Measurements from ENCODE around the gene TAF11.

TAF11 gene

GRCh38 chr6:34832942-34833341 lies 54.9 kb downstream of the TAF11 start:
- TF ChIP-seq CTCF (IDR thresholded peaks at IDR 0.05; ENCODE audit: insufficient read depth, missing control alignments) = no peak
- DNase-seq (ENCODE audit: insufficient read length, low spot score) (no peak), FAIRE-seq (no peak)

GRCh38 chr6:34829137-34829536 lies 58.7 kb downstream of the TAF11 start:
- FAIRE-seq = no peak
- TF ChIP-seq CTCF (IDR thresholded peaks at IDR 0.05; ENCODE audit: insufficient read depth, missing control alignments) = no peak

More at GRCh38 chr6:34829137-34829536, 58.7 kb downstream of the TAF11 start:
- DNase-seq (ENCODE audit: insufficient read length, low spot score) = no peak

All from D721Med (cell line).